NCI-H524 (cell line): ENCODE data around the gene POU2F1.
A peak's percentile ranks its signal among the peaks of the same experiment; 100 is the strongest.
"Not testable (repeated sequence)": the region's sequence is repeated elsewhere in the genome, so short reads cannot be mapped to it uniquely, and the experiment has no call there.

ENCODE experiments used
- DNase-seq, 2 experiments: peaks; one replicate each; lab custom pipeline; 2025; lab: John Stamatoyannopoulos, UW

The POU2F1 gene

DNA sequence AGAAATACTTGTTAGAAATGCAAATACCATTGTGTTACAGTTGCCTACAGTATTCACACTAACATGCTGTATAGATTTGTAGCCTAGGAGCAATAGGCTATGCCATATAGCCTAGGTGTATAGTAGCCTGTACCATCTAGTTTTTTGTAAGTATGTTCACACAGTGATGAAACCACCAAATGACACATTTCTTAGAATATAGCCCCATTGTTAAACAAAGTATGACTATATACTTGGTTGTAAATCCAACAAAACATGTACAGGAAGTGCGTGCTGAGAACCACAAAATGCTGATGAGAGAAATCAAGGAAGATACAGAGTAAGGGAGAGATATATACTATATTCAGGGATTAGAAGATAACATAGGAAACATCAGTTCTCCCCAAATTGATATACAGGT, 92.2 kb downstream of the POU2F1 start:
- DNase-seq = no peak

DNA sequence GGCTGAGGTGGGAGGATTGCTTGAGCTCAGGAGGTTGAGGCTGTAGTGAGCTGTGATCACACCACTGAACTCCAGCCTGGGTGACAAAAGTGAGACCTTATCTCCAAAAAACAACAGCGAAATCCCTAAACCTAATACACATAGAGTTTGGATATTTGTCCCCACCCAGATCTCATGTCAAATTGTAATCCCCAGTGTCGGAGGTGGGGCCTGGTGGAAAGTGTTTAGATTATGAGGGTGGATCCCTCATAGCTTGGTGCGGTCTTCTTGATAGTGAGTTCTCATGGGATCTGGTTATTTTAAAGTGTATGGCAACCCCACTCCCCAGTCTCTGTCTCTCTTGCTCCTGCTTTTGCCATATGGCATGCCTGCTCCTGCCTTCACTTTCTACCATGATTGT, 94.0 kb downstream of the POU2F1 start:
- no peak for DNase-seq

DNA sequence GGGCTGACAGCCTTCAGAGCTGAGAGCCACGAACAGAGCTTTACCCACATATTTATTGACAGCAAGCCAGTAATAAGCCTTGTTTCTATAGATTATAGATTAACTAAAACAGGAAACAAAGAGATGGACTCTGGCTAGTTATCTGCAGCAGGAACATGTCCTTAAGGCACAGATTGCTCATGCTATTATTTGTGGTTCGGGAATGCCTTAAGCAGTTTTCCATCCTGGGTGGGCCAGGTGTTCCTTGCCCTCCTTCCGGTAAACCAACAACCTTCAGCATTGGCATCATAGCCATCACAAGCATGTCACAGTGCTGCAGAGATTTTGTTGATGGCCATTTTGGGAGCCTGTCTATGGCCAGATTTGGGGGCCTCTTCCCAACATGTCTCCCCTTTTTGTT, 96.8 kb downstream of the POU2F1 start:
- DNase-seq = no peak

DNA sequence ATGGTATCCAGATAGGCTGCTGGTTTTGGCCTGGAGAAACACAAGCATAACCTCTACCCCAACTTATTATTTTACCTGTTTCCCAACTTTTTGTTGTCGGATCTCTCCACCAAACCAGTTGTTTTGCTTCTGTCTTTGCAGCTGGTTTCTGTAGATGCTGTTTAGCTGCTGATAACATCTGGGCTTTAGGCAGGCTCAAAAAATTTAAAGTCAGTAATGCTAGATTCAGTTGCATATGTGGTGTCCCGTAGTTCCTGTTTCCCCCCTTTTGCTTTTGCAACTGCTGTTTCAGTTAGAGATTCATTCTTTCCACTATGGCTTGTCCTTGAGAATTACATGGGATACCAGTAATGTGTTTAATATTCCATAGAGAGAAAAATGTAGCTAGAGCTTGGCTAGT, 98.5 kb downstream of the POU2F1 start:
- DNase-seq = not testable (repeated sequence)

DNA sequence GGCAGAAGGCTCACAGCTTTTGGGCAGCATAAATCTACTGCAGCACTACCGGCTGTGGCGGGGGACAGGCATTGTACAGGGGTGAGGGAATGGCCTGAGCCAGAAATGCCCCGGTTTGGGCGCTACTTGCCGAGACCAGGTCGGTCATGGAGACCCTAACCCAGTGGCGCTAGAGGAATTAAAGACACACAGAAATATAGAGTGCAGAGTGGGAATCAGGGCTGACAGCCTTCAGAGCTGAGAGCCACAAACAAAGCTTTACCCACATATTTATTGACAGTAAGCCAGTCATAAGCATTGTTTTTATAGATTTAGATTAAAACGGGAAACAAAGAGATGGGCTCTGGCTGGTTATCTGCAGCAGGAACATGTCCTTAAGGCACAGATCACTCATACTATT, 101.8 kb downstream of the POU2F1 start:
- DNase-seq = no peak

DNA sequence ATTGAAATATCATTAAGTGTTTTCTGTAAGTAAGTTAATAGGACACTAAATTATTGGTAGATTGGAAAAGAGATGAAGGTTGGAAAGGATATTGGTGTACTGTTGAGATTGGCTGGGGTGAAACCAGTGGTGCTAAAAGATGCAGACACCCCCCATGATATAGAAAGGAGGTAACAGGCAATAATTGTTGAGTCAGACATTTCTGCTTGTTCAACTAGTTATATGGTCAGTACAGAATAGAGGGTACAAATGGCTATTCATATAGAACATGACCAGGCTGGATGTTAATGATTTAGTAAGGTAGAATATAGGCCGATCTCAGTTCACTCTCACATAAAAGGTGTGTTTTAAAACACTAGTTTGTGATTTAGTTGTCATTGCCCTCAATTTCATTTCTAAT, 104.5 kb downstream of the POU2F1 start:
- DNase-seq = no peak

DNA sequence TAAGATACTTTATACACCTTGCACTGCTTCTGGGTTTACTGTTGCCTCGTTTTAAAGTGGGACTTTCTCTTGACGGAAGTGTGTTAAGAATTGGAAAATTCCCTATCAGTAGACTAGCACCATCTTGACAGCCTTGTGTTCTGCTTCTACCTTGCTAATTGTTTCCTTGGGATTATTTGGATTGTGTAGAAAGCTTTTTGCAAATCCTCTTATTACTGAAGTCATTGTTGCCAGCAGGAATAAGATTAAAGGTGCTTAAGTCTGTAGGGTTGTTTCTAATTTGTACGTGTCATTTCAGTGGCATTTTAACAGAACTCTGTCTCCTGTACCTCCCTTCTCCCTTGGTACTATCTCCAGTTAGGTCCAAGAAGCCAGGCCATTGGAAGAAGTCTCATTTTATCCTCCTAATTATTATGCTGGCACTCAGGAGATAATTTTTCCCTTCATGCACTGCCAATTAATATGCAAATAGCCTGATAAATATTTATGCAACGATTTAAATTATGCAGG, 107.7 kb downstream of the POU2F1 start:
- DNase-seq = peak in 1 of 2 experiments; percentile 69

DNA sequence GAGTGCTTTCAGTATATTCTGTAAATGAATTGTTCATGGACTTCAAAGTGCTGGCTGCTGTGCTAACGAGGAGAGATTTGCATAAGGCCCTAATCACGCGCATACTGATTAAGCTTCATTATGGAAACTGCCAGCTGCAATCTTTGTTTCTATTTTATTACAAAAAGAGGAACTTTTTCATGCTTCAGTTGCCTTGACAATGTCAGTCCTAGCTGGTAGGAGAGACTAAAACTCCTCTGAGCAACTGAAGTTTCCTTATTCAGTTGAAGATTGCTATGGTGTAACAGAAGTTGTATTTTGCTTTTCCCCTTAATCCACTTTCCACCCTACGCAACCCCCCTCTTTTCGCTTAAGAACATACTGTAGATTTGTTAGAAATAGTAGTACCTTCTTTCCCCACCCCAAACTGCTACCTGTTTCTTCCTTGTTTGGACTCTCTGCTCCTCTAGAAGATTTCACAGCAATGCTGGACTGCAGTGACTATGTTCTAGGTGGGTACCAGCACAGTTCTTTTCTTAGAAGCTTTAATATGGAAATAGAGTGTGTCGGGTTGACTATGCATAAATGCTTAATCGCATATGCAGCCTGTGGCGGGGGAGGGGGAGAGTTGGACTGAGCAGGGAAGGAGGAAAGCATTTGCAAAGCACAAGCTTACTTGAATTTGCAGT, 108.3 kb downstream of the POU2F1 start:
- DNase-seq = peak in 1 of 2 experiments; percentile 33

DNA sequence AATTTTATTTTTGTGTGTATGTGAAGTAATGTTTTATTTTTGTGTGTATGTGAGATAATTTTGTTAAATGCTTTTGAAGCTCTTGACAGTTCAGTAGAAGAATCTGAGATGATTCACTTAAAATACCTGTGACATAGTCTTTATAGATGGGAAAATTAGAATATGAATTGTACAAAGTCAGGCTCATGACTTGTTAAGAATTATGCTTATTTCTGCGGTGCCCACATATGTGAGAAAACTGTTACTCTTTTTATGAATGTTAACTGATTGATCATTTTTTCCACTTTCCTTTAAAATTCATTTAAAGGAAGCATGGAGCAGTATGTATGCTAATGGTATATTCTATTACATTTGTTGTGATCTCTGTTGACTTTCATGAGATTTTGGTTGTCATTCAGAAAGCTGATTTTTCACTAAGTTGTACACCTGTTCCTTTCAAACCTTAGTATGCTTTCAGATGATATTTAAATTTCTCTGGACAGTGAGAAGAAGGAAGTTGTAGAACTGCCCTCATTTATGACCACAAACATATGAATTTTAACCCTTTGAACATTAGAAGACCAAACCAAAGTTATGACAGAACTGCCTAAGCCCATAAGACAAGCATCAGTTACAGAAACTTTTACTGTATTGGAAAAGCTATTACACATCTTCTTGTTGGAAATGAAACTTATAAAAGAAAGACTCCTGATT, 110.1 kb downstream of the POU2F1 start:
- DNase-seq = no peak

DNA sequence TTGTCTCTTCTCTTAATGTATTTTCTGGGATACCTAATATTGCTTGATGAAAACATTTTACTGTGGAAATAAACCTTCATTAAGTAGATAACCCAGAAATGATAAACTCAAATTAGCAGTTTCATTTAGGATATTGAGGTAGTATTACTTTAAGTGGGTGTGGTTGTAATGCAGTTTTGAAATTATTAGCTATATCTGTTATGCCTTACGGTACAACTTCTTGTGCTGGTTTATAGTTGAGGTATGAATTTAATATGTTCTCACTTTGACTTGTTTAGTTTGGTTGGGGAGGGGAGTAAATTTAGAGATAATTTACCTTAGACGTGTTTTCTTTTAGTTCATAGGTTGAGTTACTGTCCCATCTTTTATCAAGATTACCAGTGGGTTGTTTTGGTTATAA, 111.0 kb downstream of the POU2F1 start:
- no peak for DNase-seq

DNA sequence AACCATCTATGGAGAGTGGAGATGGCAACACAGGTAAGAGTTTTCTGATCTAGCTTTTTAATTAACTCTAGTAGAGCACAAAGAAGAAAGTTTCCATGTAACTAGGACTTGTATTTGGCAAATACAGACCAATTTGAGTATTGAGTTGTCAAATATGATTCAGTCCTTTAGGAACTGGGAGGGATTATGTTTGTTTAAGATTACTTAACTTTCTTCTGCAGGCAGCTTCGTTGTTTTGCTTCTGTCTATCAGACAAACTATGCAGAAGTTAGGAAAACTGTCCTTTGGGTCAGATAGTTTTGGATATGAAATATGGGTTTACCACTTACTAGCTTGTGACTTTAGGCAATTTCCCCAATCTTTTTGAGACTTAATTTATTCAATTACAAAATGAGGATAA, 111.8 kb downstream of the POU2F1 start:
- DNase-seq = no peak

DNA sequence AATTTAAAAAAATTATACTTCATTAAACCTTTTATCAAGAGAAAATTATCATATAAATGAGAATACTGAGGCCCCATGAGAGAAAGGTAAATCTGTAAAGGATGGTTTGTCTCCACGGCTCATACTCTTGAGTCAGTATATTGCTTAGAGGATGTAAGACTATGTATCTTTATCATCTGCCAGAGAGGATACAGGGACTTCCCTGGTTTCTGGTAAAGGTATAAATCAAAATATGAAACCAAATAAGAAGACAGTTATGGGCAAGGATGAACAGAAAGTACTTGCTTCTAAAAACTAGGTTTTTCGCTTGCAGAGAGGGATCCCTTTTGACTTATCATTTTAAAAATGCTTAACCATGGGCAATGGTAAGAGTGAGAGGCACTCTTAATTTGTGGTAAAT, 112.4 kb downstream of the POU2F1 start:
- no peak for DNase-seq

DNA sequence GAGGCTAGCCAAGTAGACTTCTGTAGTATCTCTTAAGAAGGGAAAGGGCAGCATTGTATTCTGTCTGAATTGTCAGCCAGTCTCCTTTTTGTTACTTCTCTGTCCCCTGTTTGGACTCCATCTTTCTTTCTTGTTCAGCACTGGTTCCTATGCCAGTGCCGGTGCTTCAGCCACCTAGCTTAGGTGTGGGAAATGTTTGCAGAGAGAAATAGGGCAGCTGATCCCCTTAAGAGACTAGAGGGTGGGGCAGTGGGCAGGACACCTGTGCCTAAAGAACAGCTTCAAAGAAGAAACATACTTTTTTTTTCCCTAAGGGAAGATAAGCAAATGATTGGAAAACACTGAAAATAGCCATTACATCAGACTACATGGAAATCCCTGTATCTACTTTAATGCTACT, 113.0 kb downstream of the POU2F1 start:
- DNase-seq = no peak

DNA sequence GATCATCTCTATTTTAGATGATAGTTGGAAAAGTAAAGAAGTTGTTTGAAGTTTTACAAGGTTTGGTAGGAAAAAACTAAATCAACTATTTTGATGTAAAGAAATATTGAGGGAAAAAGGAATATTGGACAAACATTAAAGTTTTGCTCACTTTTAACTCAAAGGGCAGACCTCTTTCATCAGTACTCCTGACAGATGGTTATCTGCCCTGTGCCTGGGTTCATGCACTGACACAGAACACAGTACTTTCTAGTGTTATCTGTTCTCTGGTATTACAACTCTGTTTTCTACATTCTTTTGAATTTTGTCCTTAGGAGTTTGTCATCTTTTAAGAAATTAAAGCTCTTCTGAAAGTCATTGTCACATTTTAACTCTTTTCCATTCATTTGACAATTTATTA, 118.7 kb downstream of the POU2F1 start:
- no peak for DNase-seq

DNA sequence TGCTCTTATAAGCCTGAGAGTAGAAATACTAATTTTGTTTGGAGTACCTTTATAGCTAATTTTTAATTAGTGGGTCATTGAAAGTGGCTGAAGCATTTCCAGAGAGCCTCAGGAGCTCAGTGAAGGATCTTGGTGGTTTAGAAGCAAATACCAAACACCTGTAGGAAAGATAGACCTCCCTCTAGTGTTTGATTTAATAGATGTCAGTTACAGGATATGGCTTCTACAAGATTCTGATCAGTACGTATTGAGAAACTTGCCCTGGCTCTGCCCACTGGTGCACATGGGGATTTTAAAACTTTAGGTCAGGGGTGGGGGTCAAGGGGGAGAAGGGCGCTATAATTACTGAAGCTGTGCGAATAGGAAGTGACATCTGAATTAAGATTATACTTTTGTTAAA, 122.2 kb downstream of the POU2F1 start:
- peak in 1 of 2 experiments; percentile 35 for DNase-seq

DNA sequence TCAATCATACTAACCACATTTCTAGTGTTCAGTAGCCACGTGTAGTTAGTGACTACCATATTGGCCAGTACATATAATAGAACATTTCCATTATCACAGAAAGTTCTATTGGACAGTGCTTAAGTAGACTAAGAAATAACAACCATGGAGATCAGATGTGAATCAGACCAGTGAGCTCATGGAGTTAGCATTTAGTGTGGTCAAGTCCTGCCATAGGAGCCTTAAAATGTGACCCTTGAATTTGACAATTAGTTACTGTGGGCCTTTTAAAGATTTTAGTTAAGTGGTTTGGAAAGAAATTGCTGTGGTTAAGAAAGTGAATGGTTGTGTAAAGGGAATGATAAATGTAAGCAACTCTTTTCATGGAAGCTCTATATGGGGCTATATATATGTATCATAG, 123.4 kb downstream of the POU2F1 start:
- no peak for DNase-seq

DNA sequence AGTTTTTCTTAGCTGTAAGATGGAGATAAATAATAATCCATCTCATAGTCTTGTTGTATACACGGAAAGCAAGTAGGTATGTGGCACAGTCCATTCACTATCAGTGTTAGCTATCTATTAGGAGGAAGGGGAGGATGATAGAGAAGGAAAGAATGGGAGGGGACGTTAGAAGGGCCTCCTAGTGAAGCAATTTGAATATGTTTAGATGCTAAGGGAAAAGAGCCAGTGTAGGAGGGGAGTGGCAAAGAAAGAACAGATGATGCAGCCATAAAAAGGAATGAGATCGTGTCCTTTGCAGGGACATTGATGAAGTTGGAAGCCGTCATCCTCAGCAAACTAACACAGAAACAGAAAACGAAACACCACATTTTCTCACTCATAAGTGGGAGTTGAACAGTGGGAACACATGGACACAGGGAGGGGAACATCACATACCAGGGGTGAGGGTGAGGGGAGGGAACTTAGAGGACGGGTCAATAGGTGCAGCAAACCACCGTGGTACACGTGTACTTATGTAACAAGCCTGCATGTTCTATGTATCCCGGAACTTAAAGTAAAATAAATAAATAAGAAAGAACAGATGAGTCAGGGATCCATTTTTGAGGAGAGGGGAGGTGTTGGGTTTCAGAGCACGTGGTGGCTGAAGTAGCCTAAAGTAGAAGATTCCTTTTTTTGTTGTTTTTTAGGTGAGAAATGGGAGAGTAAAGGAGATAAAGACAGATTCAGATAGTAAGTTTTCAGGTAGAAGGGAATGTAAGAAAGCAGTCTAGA, 124.1 kb downstream of the POU2F1 start:
- no peak for DNase-seq

DNA sequence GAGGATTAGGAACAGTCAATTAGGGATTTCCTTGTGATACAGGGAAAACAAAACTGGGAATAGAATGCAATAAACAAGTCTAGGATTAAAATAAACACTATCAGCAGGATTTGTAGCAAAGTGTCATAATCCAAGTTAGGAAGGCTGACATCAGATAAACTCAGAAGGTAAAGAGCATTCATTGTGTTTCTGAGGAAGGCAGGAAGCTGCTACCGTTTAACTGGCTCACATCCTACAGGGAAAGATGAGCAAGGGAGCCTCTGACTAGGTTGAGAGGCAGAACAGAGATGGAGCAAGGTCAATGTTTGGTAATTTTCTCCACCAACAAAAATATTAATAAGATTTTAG, 124.7 kb downstream of the POU2F1 start:
- DNase-seq = no peak

DNA sequence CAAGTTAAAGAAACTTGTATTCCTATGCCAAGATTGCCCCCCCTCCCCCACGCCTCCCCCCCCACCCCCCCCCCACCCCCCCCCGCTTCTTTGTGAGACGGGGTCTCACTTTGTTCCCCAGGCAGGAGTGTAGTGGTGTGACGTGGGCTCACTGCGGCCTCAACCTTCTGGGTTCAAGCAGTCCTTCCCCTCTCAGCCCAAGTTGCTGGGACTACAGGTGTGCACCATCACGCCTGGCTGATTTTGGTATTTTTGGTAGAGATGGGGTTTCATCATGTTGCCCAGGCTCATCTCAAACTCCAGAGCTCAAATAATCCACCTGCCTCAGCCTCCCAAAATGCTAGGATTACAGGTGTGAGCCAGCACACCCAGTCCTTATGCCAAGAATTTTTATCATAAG, 136.6 kb downstream of the POU2F1 start:
- DNase-seq = no peak

DNA sequence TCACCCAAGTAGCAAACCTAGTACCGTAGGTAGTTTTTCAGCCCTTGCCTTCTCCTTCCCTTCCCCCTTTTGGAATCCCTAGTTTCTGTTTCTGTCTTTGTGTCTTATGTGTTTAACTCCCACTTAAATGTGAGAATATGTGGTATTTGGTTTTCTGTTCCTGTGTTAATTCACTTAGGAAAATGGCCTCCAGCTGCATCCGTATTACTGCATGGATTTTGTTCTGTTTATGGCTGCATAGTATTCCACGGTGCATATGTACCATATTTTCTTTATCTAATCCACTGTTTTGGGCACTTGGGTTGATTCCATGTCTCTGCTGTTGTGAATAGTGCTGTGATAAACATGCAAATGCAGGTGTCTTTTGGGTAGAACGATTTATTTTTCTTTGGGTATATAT, 138.6 kb downstream of the POU2F1 start:
- DNase-seq = no peak

DNA sequence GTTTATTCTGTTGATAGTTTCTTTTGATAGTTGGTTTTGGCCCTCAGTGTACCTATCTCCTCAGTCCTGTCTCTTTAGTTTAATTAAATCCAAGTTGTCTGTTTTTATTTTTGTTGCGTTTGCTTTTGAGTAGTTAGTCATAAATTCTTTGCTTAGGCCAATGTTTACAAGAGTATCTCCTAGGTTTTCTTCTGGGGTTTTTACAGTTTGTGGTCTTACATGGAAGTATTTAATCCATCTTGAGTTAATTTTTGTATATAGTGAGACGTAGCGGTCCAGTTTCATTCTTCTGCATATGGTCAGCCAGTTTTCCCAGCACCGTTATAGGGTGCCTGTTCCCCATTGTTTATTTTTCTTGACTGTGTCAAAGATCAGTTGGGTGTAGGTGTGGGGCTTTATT, 139.4 kb downstream of the POU2F1 start:
- DNase-seq = no peak

DNA sequence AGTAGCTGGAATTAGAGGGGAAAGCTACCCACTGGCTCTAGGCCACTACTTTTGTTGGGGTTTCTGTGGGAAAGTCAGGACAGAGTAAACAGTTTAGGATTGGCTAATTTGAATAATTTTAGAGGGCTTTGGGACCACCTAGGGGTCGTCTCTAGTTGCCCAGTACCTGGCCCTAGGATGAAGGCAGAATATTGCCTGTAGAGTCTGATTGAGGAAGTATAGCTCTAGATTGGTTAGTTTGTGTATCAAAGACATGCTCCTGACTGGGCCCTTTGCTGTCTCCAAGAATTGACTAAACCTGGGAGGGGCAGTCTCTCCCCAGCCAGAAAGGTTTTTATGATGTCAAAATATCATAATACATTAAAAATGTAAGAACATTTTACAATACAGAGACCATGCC, 142.0 kb downstream of the POU2F1 start:
- DNase-seq = no peak

DNA sequence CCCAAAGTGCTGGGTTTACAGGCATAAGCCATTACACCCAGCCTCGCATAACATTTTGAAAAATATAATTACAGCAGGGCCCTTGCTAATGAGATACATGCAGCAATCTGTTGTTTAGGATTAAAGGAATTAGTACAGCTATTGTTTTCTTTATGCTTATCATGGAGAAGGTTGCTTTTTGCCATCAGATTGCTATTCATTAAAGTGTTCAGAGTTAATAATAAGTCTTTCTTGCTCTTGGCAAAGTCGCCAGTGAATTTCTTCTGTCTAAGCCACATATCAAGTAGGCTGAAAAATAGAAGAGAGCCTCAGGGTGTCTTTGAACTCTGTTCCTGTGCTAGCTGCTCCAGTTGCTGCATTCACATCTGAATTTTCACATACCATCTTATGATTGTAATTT, 144.1 kb downstream of the POU2F1 start:
- DNase-seq = no peak
